PFSK-1 (cell line): ENCODE measurements around the gene SLC19A3.

Experiments
- POLR2AphosphoS5 ChIP-seq: IDR thresholded peaks from 2 replicates; pipeline ENCODE4 v1.6.1; 2012; ENCODE audit warnings: low read depth, mild to moderate bottlenecking, control low read depth, low read length, moderate library complexity
- REST ChIP-seq, 2 experiments: IDR thresholded peaks; 2 replicates each; pipeline versions ENCODE4 v1.6.1 to v1.8.0; 2011 to 2012; ENCODE audit warnings: low read depth in 2 of 2, low read length in 2 of 2, control low read depth in 1 of 2, inconsistent platforms in 1 of 2, mild to moderate bottlenecking in 1 of 2, moderate library complexity in 1 of 2; ENCODE audit not compliant: insufficient read depth in 1 of 2
- SIN3A ChIP-seq: IDR thresholded peaks from 2 replicates; pipeline ENCODE4 v1.6.1; 2012; ENCODE audit warnings: mild to moderate bottlenecking, low read length, moderate library complexity, borderline replicate concordance; ENCODE audit not compliant: insufficient read depth
- TAF1 ChIP-seq: IDR thresholded peaks from 2 replicates; pipeline ENCODE4 v1.6.1; 2012; ENCODE audit warnings: low read length, control low read depth, borderline replicate concordance; ENCODE audit not compliant: insufficient read depth

DNA sequence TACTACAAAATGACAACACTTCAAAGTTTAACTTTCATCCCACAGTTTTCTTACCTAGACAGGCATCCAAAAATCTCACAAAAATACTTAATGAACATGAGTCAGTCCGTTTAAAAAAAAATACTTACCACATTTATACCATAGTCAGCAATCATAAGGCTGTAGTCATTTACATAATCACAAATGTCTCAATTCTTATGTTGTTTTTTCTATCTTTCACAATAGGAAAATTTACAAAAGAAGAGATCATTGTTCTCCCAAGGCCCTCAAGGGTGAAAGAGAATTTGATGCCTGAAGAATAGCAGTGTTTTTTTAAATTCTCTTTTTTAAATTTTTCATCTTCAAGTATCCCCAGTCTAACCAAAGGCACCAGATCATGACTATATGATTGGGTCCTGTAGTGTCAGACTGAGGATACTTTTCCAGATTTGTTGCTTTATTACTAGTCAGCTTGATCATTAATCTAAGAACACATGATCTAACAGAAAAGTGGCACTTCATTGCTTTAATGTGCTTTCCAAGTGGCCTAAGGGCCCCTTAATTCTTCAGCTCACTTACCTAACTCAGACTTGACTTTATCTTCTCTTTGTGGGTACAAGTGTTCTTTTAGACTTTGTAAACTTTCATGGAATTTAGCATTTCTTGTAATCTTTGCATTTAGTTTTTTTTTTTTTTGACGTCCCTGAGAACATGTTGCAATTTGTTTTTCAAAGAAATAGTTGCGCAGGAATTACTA is 46.5 kb downstream of the SLC19A3 start:
- TF ChIP-seq REST (IDR thresholded peaks at IDR 0.05; ENCODE audit: insufficient read depth in 1 of 2, low read depth in 2 of 2, low read length in 2 of 2) (no peak), POLR2AphosphoS5 (no peak), TAF1 (no peak), SIN3A (no peak)
